NT2/D1 (cell line): ENCODE measurements around the gene KISS1.
A peak's percentile ranks its signal among the peaks of the same experiment; 100 is the strongest.

Source experiments
- DNase-seq: peaks from one replicate; pipeline ENCODE4 v3.0.0-alpha.2; 2011; ENCODE audit warnings: low read depth, low spot score
- H3K27me3 ChIP-seq: 2 replicates; pipeline ENCODE4 v1.6.0; 2011; ENCODE audit warnings: mild to moderate bottlenecking; ENCODE audit not compliant: insufficient read length, insufficient read depth
- H3K36me3 ChIP-seq: 2 replicates; pipeline ENCODE4 v1.6.1; 2011; ENCODE audit warnings: mild to moderate bottlenecking, low read length, mixed read lengths; ENCODE audit not compliant: insufficient read depth, insufficient read length
- H3K4me1 ChIP-seq: 2 replicates; pipeline ENCODE4 v1.5.1; 2011; ENCODE audit not compliant: insufficient read depth, insufficient read length
- H3K4me3 ChIP-seq: 2 replicates; pipeline ENCODE4 v1.5.1; 2011; ENCODE audit warnings: low read depth; ENCODE audit not compliant: insufficient read length
- H3K9ac ChIP-seq: 2 replicates; pipeline ENCODE4 v1.6.0; 2011; ENCODE audit warnings: low read depth; ENCODE audit not compliant: insufficient read length
- H3K9me3 ChIP-seq: 2 replicates; pipeline ENCODE4 v1.5.1; 2011; ENCODE audit warnings: mild to moderate bottlenecking, low read length; ENCODE audit not compliant: insufficient read depth
- SUZ12 ChIP-seq: IDR thresholded peaks from 2 replicates; pipeline ENCODE4 v1.6.1; 2011; ENCODE audit not compliant: insufficient read length, insufficient read depth; ENCODE audit errors: extremely low read depth
- YY1 ChIP-seq: IDR thresholded peaks from 2 replicates; pipeline ENCODE4 v1.6.1; 2011; ENCODE audit not compliant: insufficient read length, insufficient read depth
- ZNF274 ChIP-seq: IDR thresholded peaks from 2 replicates; pipeline ENCODE4 v1.6.1; 2011; ENCODE audit warnings: mild to moderate bottlenecking, low read depth, low read length

Gene KISS1

GRCh38 chr1:204216880-204217647, 20.8 kb upstream of the KISS1 start:
- Histone ChIP-seq H3K9me3 (no peaks in the 10 kb centered on the region), H3K4me3 (no peak overlapping the region)

GRCh38 chr1:204216236-204216635, 19.9 kb upstream of the KISS1 start:
- H3K9me3 ChIP-seq, result no peaks in the 10 kb centered on the region
- H3K27me3 ChIP-seq, result peaks cover 6% of the 10 kb centered on the region
- no peak for DNase-seq
- H3K9ac ChIP-seq, result no peak overlapping the region
- H3K4me3 ChIP-seq, result no peak overlapping the region
- H3K4me1 ChIP-seq, result peaks cover 5% of the 10 kb centered on the region
- TF ChIP-seq ZNF274 (no peak), YY1 (no peak), SUZ12 (no peak)
- H3K36me3 ChIP-seq, result no peaks in the 10 kb centered on the region

More at GRCh38 chr1:204216880-204217647, 20.8 kb upstream of the KISS1 start:
- no peak for DNase-seq
- TF ChIP-seq ZNF274 (no peak), YY1 (no peak)
- Histone ChIP-seq H3K4me1 (peaks cover 7% of the 10 kb centered on the region), H3K9ac (no peak overlapping the region), H3K36me3 (no peaks in the 10 kb centered on the region), H3K27me3 (peaks cover 6% of the 10 kb centered on the region)

GRCh38 chr1:204213668-204214662, 17.7 kb upstream of the KISS1 start, which contains the start of gene GOLT1A:
Gene GOLT1A, minus strand, starts transcription at chr1:204213988. Its CDS starts 82 bp downstream, at chr1:204213906.
- Histone ChIP-seq H3K36me3 (no peaks in the 10 kb centered on the region), H3K4me3 (no peak within 1 kb of the TSS), H3K4me1 (peaks cover 5% of the 10 kb centered on the region), H3K27me3 (peaks cover 6% of the 10 kb centered on the region), H3K9ac (peak within 1 kb of the TSS; percentile 29), H3K9me3 (no peaks in the 10 kb centered on the region)
- TF ChIP-seq SUZ12, result no peak
- DNase-seq, result peak; percentile 87

DNA sequence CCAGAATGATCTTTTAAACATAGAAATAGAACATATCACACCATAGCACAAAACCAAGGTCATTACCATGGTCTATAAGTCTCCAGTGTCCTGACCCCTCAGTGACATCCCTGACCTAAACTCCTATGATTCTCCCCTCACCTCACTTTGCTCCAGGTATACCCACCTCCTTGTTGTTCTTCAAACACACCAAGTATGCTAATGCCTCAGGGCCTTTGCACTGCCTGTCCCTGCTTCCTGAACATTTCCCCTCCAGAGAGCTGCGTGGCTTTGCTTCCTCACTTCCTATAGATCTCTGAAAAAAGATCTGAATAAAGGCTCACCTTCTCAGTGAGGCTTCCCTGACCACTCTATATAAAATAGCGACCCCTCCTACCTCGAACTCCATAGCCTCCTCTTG, 16.4 kb upstream of the KISS1 start:
- H3K4me1 ChIP-seq, result peaks cover 5% of the 10 kb centered on the region
- H3K4me3 ChIP-seq, result no peak overlapping the region
- H3K27me3 ChIP-seq, result peaks cover 6% of the 10 kb centered on the region
- TF ChIP-seq YY1 (no peak), ZNF274 (no peak), SUZ12 (no peak)
- H3K9ac ChIP-seq, result no peak overlapping the region
- H3K9me3 ChIP-seq, result no peaks in the 10 kb centered on the region
- no peak for DNase-seq
- H3K36me3 ChIP-seq, result no peaks in the 10 kb centered on the region

DNA sequence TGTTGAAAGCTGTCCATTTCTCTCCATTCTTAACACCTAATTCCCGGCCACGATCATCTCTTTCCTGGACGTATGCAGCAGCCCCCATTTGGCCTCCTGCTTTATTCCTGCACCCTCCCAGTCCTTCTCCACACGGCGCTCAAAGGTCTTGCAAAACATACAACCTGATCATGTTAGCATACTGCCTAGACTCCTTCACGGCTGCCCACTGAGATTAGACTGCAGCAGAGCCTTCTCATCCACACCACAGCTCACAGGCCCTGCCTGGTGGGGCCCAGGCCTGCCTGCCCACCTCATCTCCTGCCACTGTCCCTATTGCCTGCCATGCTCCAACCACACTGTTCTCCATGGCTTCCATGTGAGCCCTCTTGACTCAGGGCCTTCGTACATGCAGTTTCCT, 14.8 kb upstream of the KISS1 start:
- Histone ChIP-seq H3K4me1 (peaks cover 5% of the 10 kb centered on the region), H3K27me3 (peaks cover 12% of the 10 kb centered on the region), H3K9me3 (no peaks in the 10 kb centered on the region), H3K9ac (no peak overlapping the region), H3K4me3 (no peak overlapping the region), H3K36me3 (no peaks in the 10 kb centered on the region)
- TF ChIP-seq ZNF274, result no peak
- TF ChIP-seq SUZ12, result no peak
- no peak for TF ChIP-seq YY1
- DNase-seq, result no peak

DNA sequence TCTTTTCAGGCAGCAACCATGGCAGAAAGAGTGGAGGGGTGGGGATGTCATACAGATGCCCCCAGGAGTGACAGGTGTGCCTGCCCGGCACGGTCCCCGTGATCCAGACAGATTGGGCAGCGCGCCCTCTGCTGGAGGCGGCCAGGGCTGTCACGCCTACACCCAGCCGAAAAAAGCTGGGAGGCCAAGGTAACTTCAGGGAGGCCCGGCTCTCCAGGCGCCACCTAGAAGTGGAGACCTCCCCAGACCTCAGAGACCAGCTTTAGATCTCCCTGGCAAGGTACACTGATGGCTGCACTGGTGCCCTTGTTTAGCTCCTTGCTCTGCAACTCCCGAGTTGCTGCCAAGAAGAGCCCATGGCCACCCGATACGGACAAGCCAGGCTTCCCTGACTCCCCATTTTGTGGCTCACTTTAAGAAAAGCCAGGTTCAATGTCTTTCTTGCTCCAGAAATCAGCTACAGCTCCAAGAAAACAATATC, 10.9 kb upstream of the KISS1 start:
- Histone ChIP-seq H3K36me3 (no peaks in the 10 kb centered on the region), H3K4me3 (no peak overlapping the region), H3K9ac (no peak overlapping the region), H3K4me1 (no peaks in the 10 kb centered on the region), H3K9me3 (no peaks in the 10 kb centered on the region), H3K27me3 (peaks cover 6% of the 10 kb centered on the region)
- TF ChIP-seq ZNF274, result no peak
- TF ChIP-seq YY1, result no peak
- no peak for TF ChIP-seq SUZ12
- peak; percentile 62 for DNase-seq

GRCh38 chr1:204206121-204206520, 9.8 kb upstream of the KISS1 start:
- H3K9me3 ChIP-seq, result no peaks in the 10 kb centered on the region
- no peak for TF ChIP-seq SUZ12
- no peak for TF ChIP-seq ZNF274
- no peak for TF ChIP-seq YY1
- H3K4me3 ChIP-seq, result no peak overlapping the region
- no peaks in the 10 kb centered on the region for H3K36me3 ChIP-seq
- no peak overlapping the region for H3K9ac ChIP-seq
- peaks cover 6% of the 10 kb centered on the region for H3K27me3 ChIP-seq
- no peaks in the 10 kb centered on the region for H3K4me1 ChIP-seq
- DNase-seq, result no peak
